MM.1S (cell line): ENCODE data around the gene C1QTNF6.

Experiments used
- DNase-seq: peaks from one replicate; pipeline ENCODE4 v3.0.0-alpha.2; 2015
- H2AFZ ChIP-seq: fragments of 300-600 bp; sonication (generic); 2 replicates; pipeline ENCODE4 v1.6.0; 2016; ENCODE audit warnings: antibody characterized with exemption, low read length
- H3F3A ChIP-seq: fragments of 300-600 bp; sonication (generic); 2 replicates; pipeline ENCODE4 v1.6.1; 2016; ENCODE audit warnings: mild to moderate bottlenecking, antibody characterized with exemption, low read length, moderate library complexity, mixed read lengths; ENCODE audit not compliant: insufficient read depth
- H3K27ac ChIP-seq: fragments of 300-600 bp; sonication (generic); 2 replicates; pipeline ENCODE4 v1.5.1; 2016; ENCODE audit warnings: mild to moderate bottlenecking, low read length
- H3K27me3 ChIP-seq: fragments of 300-600 bp; sonication (generic); replicated peaks from 2 replicates; pipeline ENCODE4 v1.6.0; 2016; ENCODE audit warnings: low read length; ENCODE audit not compliant: insufficient read depth
- H3K36me3 ChIP-seq: fragments of 300-600 bp; sonication (generic); replicated peaks from 2 replicates; pipeline ENCODE4 v1.6.1; 2016; ENCODE audit warnings: mild to moderate bottlenecking, low read length, mixed read lengths; ENCODE audit not compliant: insufficient read depth
- H3K4me1 ChIP-seq: fragments of 300-600 bp; sonication (generic); 2 replicates; pipeline ENCODE4 v1.6.1; 2016; ENCODE audit warnings: low read length, mixed read lengths
- H3K4me2 ChIP-seq: fragments of 300-600 bp; sonication (generic); 2 replicates; pipeline ENCODE4 v1.6.0; 2016; ENCODE audit warnings: low read depth, low read length
- H3K4me3 ChIP-seq: fragments of 300-600 bp; sonication (generic); 2 replicates; pipeline ENCODE4 v1.5.1; 2016; ENCODE audit warnings: low read length, mixed read lengths
- H3K79me2 ChIP-seq: fragments of 300-600 bp; sonication (generic); 2 replicates; pipeline ENCODE4 v1.6.1; 2016; ENCODE audit warnings: mixed run types, low read length, mixed read lengths
- H3K9ac ChIP-seq: fragments of 300-600 bp; sonication (generic); 2 replicates; pipeline ENCODE4 v1.6.1; 2016; ENCODE audit warnings: low read length, mixed read lengths
- H3K9me2 ChIP-seq: fragments of 300-600 bp; sonication (generic); replicated peaks from 2 replicates; pipeline ENCODE4 v1.6.1; 2016; ENCODE audit warnings: mild to moderate bottlenecking, low read length, mixed read lengths; ENCODE audit not compliant: insufficient read depth
- H3K9me3 ChIP-seq: fragments of 300-600 bp; sonication (generic); replicated peaks from 2 replicates; pipeline ENCODE4 v1.6.1; 2016; ENCODE audit warnings: mild to moderate bottlenecking, low read length, mixed read lengths; ENCODE audit not compliant: insufficient read depth
- H4K20me1 ChIP-seq: fragments of 300-600 bp; sonication (generic); 2 replicates; pipeline ENCODE4 v1.6.1; 2016; ENCODE audit warnings: mild to moderate bottlenecking, low read length, moderate library complexity, mixed read lengths; ENCODE audit not compliant: insufficient read depth
- CTCF ChIP-seq: fragments of 300-600 bp; sonication (generic); IDR thresholded peaks from 2 replicates; pipeline ENCODE4 v1.5.1; 2016; ENCODE audit warnings: antibody characterized with exemption, low read length, mixed read lengths
- EZH2 ChIP-seq: fragments of 300-600 bp; sonication (generic); optimal IDR thresholded peaks from 2 replicates; pipeline ENCODE3; 2017; ENCODE audit warnings: low read depth, mild to moderate bottlenecking, antibody characterized with exemption, low read length, mixed read lengths
- EZH2phosphoT487 ChIP-seq: fragments of 300-600 bp; sonication (generic); IDR thresholded peaks from 2 replicates; pipeline ENCODE4 v1.6.1; 2018; ENCODE audit warnings: antibody characterized with exemption, low read length

C1QTNF6 gene

GRCh38 chr22:37135023-37135422 is 53.0 kb downstream of the C1QTNF6 start:
- Histone ChIP-seq H3K4me1 (peaks cover 4% of the 10 kb centered on the region; the same call in 1 of the 2 replicates), H3K9me2 (no peaks in the 10 kb centered on the region)

GRCh38 chr22:37133304-37134018 is 54.6 kb downstream of the C1QTNF6 start:
- no peaks in the 10 kb centered on the region; the same call in 1 of the 2 replicates for H3F3A ChIP-seq
- no peaks in the 10 kb centered on the region for H3K9me3 ChIP-seq
- H3K79me2 ChIP-seq = no peaks in the 10 kb centered on the region
- TF ChIP-seq CTCF (no peak), EZH2phosphoT487 (no peak), EZH2 (no peak)
- no peaks in the 10 kb centered on the region for H4K20me1 ChIP-seq
- peaks cover 4% of the 10 kb centered on the region; the same call in 1 of the 2 replicates for H3K4me1 ChIP-seq
- DNase-seq = no peak
- no peaks in the 10 kb centered on the region for H3K9me2 ChIP-seq
- no peak overlapping the region for H3K4me2 ChIP-seq
- H3K9ac ChIP-seq = no peak overlapping the region
- peaks cover 86% of the 10 kb centered on the region for H3K27me3 ChIP-seq
- H2AFZ ChIP-seq = no peak overlapping the region
- no peak overlapping the region for H3K4me3 ChIP-seq
- no peaks in the 10 kb centered on the region for H3K36me3 ChIP-seq
- H3K27ac ChIP-seq = no peak overlapping the region

More at GRCh38 chr22:37135023-37135422, 53.0 kb downstream of the C1QTNF6 start:
- Histone ChIP-seq H3K9ac (no peak overlapping the region), H3K27me3 (peaks cover 73% of the 10 kb centered on the region), H3K9me3 (no peaks in the 10 kb centered on the region), H4K20me1 (no peaks in the 10 kb centered on the region), H3K4me3 (no peak overlapping the region), H2AFZ (no peak overlapping the region), H3K27ac (no peak overlapping the region), H3K79me2 (no peaks in the 10 kb centered on the region), H3F3A (no peaks in the 10 kb centered on the region; the same call in 1 of the 2 replicates), H3K36me3 (no peaks in the 10 kb centered on the region), H3K4me2 (no peak overlapping the region)
- no peak for TF ChIP-seq CTCF
- no peak for TF ChIP-seq EZH2phosphoT487
- no peak for TF ChIP-seq EZH2
- DNase-seq = no peak

- Histone ChIP-seq H3K27me3 (peaks cover 88% of the 10 kb centered on the region), H3K9ac (no peak overlapping the region), H4K20me1 (no peaks in the 10 kb centered on the region), H3K4me2 (no peak overlapping the region), H3K4me1 (peaks cover 2% of the 10 kb centered on the region; the same call in 1 of the 2 replicates), H3K27ac (no peak overlapping the region), H3K9me3 (no peaks in the 10 kb centered on the region), H2AFZ (no peak overlapping the region), H3F3A (no peaks in the 10 kb centered on the region), H3K36me3 (no peaks in the 10 kb centered on the region), H3K9me2 (no peaks in the 10 kb centered on the region), H3K4me3 (no peak overlapping the region), H3K79me2 (no peaks in the 10 kb centered on the region)
- TF ChIP-seq CTCF = no peak
- TF ChIP-seq EZH2 = no peak
- TF ChIP-seq EZH2phosphoT487 = no peak
- no peak for DNase-seq
Measured at GRCh38 chr22:37132773-37133172, 55.3 kb downstream of the C1QTNF6 start.
